PC-3 (cell line): ENCODE results near the gene RNF123.
"Not testable (repeated sequence)": the region's sequence is repeated elsewhere in the genome, so short reads cannot be mapped to it uniquely, and the experiment has no call there.

Experiments used
- EZH2phosphoT487 ChIP-seq: fragments of 300-600 bp; sonication (generic); IDR thresholded peaks from 2 replicates; pipeline ENCODE4 v1.6.1; 2018; ENCODE audit warnings: mild to moderate bottlenecking, antibody characterized with exemption, low read length, borderline replicate concordance
- TF ChIP-seq, protein P1 (sequence below): fragments of 300-600 bp; sonication (generic); conservative IDR thresholded peaks from 2 replicates; pipeline ENCODE4 v1.5.1; 2017; ENCODE audit warnings: antibody characterized with exemption, low read depth, mild to moderate bottlenecking, low read length

DNA sequence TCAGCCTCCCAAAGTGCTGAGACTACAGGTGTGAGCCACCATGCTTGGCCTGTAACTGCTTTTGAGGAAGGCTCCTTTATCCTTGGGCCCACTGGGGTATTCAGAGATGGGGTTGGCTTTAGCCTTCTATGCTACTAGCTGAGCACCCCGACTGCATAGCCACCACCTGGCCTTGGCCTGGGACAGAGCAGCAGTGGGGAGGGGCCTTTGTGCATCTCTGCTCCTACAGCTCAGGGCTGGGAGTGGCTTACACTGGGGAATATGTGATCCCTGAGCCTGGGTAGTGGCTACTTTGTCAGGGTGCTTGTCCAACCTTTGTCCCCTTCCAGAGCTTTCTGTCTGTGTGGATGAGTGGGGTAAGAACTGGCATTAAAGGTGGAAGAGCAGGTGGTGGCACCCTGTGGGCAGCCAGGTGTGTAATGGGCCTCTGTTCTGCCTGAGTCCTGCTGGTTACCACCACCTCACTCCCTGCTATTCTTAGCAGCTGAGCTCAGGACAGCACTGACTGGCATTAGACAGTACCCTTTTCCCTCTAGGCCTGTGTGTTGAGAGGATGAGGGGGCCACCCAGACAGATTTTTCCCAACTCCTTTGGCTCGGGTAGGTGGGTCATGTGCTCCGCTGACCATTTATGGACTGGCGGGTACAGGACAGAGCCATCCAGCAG, 6.1 kb downstream of the RNF123 start:
- TF ChIP-seq, protein P1, sequence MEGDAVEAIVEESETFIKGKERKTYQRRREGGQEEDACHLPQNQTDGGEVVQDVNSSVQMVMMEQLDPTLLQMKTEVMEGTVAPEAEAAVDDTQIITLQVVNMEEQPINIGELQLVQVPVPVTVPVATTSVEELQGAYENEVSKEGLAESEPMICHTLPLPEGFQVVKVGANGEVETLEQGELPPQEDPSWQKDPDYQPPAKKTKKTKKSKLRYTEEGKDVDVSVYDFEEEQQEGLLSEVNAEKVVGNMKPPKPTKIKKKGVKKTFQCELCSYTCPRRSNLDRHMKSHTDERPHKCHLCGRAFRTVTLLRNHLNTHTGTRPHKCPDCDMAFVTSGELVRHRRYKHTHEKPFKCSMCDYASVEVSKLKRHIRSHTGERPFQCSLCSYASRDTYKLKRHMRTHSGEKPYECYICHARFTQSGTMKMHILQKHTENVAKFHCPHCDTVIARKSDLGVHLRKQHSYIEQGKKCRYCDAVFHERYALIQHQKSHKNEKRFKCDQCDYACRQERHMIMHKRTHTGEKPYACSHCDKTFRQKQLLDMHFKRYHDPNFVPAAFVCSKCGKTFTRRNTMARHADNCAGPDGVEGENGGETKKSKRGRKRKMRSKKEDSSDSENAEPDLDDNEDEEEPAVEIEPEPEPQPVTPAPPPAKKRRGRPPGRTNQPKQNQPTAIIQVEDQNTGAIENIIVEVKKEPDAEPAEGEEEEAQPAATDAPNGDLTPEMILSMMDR = not testable (repeated sequence)
- TF ChIP-seq EZH2phosphoT487 = not testable (repeated sequence)
